H1 (cell line): Measurements from ENCODE around the gene PIGM.

Source experiments
- BCL11A ChIP-seq, 2 experiments: IDR thresholded peaks; one replicate each; pipeline ENCODE4 v1.6.1; 2011; ENCODE audit warnings: low read depth in 2 of 2, low read length in 2 of 2, mild to moderate bottlenecking in 2 of 2
- EP300 ChIP-seq, 2 experiments: IDR thresholded peaks; 1 replicate in 1 of 2; 2 replicates in 1 of 2; pipeline ENCODE4 v1.6.1; 2011 to 2012; ENCODE audit warnings: low read depth in 2 of 2, low read length in 2 of 2, mild to moderate bottlenecking in 2 of 2, borderline replicate concordance in 1 of 2, inconsistent platforms in 1 of 2, moderate library complexity in 1 of 2
- EZH2 ChIP-seq: fragments of 200-600 bp; sonication (generic); IDR thresholded peaks from 2 replicates; pipeline ENCODE4 v1.7.1; 2012; ENCODE audit warnings: low read depth, mild to moderate bottlenecking, moderate library complexity, low read length, inconsistent platforms; ENCODE audit not compliant: severe bottlenecking
- POLR2A ChIP-seq, 2 experiments: IDR thresholded peaks; 1 replicate in 1 of 2; 2 replicates in 1 of 2; pipeline ENCODE4 v1.6.1; 2011; ENCODE audit warnings: low read depth in 2 of 2, low read length in 2 of 2, mild to moderate bottlenecking in 2 of 2; ENCODE audit errors: control extremely low read depth in 1 of 2
- TAF1 ChIP-seq: IDR thresholded peaks from 2 replicates; pipeline ENCODE4 v1.6.1; 2011; ENCODE audit warnings: mild to moderate bottlenecking, low read depth, low read length
- YY1 ChIP-seq: IDR thresholded peaks from 2 replicates; pipeline ENCODE4 v1.6.1; 2011; ENCODE audit warnings: low read depth, mild to moderate bottlenecking, low read length
- TF ChIP-seq, protein P1 (sequence below), 3 experiments: IDR thresholded peaks; 1 replicate in 2 of 3; 2 replicates in 1 of 3; pipeline versions ENCODE4 v1.5.1 to v1.6.1; 2011; ENCODE audit warnings: low read length in 3 of 3, mild to moderate bottlenecking in 3 of 3, inconsistent platforms in 2 of 3, low read depth in 1 of 3, moderate library complexity in 1 of 3; ENCODE audit not compliant: insufficient read depth in 1 of 3; ENCODE audit errors: control extremely low read depth in 1 of 3
- TF ChIP-seq, protein P2 (sequence below): IDR thresholded peaks from 2 replicates; pipeline ENCODE4 v1.6.1; 2011; ENCODE audit warnings: low read depth, mild to moderate bottlenecking, low read length; ENCODE audit not compliant: insufficient read depth

DNA sequence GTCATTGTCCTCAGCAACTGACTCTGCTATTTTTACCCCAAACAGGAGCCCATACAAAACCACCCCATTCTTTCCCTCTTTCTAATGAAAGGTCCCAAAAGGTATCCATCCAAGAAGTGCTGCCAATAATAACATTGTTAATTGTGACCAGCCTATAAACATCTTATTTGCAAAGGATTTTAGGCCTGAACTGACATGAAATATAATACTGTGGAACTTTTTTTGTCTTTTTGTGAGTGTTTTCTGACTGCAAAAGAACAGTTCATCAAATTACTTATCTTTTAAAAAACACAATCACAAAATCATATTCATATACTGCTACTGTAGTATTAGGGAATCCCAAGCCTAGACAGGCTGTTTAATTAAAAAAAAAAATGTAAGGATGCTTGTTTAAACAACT lies 3.4 kb downstream of the PIGM start:
- TF ChIP-seq, protein P1, sequence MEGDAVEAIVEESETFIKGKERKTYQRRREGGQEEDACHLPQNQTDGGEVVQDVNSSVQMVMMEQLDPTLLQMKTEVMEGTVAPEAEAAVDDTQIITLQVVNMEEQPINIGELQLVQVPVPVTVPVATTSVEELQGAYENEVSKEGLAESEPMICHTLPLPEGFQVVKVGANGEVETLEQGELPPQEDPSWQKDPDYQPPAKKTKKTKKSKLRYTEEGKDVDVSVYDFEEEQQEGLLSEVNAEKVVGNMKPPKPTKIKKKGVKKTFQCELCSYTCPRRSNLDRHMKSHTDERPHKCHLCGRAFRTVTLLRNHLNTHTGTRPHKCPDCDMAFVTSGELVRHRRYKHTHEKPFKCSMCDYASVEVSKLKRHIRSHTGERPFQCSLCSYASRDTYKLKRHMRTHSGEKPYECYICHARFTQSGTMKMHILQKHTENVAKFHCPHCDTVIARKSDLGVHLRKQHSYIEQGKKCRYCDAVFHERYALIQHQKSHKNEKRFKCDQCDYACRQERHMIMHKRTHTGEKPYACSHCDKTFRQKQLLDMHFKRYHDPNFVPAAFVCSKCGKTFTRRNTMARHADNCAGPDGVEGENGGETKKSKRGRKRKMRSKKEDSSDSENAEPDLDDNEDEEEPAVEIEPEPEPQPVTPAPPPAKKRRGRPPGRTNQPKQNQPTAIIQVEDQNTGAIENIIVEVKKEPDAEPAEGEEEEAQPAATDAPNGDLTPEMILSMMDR (IDR thresholded peaks at IDR 0.05; ENCODE audit: control extremely low read depth in 1 of 3, insufficient read depth in 1 of 3, low read depth in 1 of 3, low read length in 3 of 3): no peak
- TF ChIP-seq POLR2A (IDR thresholded peaks at IDR 0.05; ENCODE audit: control extremely low read depth in 1 of 2, low read depth in 2 of 2, low read length in 2 of 2) (no peak), EP300 (IDR thresholded peaks at IDR 0.05; ENCODE audit: borderline replicate concordance in 1 of 2, low read depth in 2 of 2, low read length in 2 of 2) (no peak), TAF1 (no peak), YY1 (no peak), EZH2 (no peak), BCL11A (IDR thresholded peaks at IDR 0.05; ENCODE audit: low read depth in 2 of 2, low read length in 2 of 2) (no peak)
- TF ChIP-seq, protein P2, sequence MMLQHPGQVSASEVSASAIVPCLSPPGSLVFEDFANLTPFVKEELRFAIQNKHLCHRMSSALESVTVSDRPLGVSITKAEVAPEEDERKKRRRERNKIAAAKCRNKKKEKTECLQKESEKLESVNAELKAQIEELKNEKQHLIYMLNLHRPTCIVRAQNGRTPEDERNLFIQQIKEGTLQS: no peak
